OCI-LY3 (cell line): Measurements from ENCODE around the gene RNASEH1.

ENCODE experiments used
- H2AFZ ChIP-seq: fragments of 200-600, 300-600 bp; shearing (Covaris generic); 2 replicates; pipeline ENCODE4 v1.6.0; 2014; ENCODE audit warnings: antibody characterized with exemption, low read depth, low read length
- H3K27ac ChIP-seq: fragments of 200-600, 300-600 bp; sonication (generic); 2 replicates; pipeline ENCODE4 v1.5.1; 2014; ENCODE audit warnings: mild to moderate bottlenecking, low read length, moderate library complexity, mixed read lengths
- H3K27me3 ChIP-seq: fragments of 200-600, 300-600 bp; sonication (generic); 2 replicates; pipeline ENCODE4 v1.6.1; 2014; ENCODE audit warnings: low read depth, low read length, mixed read lengths
- H3K36me3 ChIP-seq: fragments of 200-600, 300-600 bp; sonication (generic); replicated peaks from 2 replicates; pipeline ENCODE3; 2014; ENCODE audit warnings: low read depth, low read length, mixed read lengths
- H3K4me1 ChIP-seq: fragments of 300-600, 200-600 bp; sonication (generic); 2 replicates; pipeline ENCODE4 v1.6.1; 2014; ENCODE audit warnings: low read length, mixed read lengths
- H3K4me2 ChIP-seq: fragments of 200-600, 300-600 bp; sonication (generic); 2 replicates; pipeline ENCODE4 v1.6.1; 2014; ENCODE audit warnings: low read length, mixed read lengths
- H3K4me3 ChIP-seq: fragments of 300-600, 200-600 bp; sonication (generic); 2 replicates; pipeline ENCODE4 v1.5.1; 2014; ENCODE audit warnings: antibody characterized with exemption, mild to moderate bottlenecking, low read length, moderate library complexity
- H3K79me2 ChIP-seq: fragments of 300-600, 200-600 bp; shearing (Covaris generic); 2 replicates; pipeline ENCODE4 v1.6.1; 2014; ENCODE audit warnings: mild to moderate bottlenecking, low read length, mixed read lengths
- H3K9ac ChIP-seq: fragments of 300-600, 200-600 bp; shearing (Covaris generic); 2 replicates; pipeline ENCODE4 v1.6.0; 2014; ENCODE audit warnings: mild to moderate bottlenecking, low read length, moderate library complexity
- H3K9me3 ChIP-seq: fragments of 200-600, 300-600 bp; shearing (Covaris generic); 2 replicates; pipeline ENCODE4 v1.6.1; 2014; ENCODE audit warnings: low read length, mixed read lengths; ENCODE audit not compliant: insufficient read depth
- H4K20me1 ChIP-seq: fragments of 200-600, 300-600 bp; sonication (generic); 2 replicates; pipeline ENCODE4 v1.6.1; 2016; ENCODE audit warnings: low read length, mixed read lengths; ENCODE audit not compliant: insufficient read depth
- EZH2phosphoT487 ChIP-seq: fragments of 200-600 bp; shearing (Covaris generic); IDR thresholded peaks from 2 replicates; pipeline ENCODE4 v1.6.1; 2018; ENCODE audit warnings: antibody characterized with exemption, mixed run types, low read depth
- TF ChIP-seq, protein P1 (sequence below): fragments of 200-600, 300-600 bp; sonication (generic); IDR thresholded peaks from 2 replicates; pipeline ENCODE4 v1.5.1; 2014; ENCODE audit warnings: antibody characterized with exemption, low read length, low read depth

RNASEH1 gene

DNA sequence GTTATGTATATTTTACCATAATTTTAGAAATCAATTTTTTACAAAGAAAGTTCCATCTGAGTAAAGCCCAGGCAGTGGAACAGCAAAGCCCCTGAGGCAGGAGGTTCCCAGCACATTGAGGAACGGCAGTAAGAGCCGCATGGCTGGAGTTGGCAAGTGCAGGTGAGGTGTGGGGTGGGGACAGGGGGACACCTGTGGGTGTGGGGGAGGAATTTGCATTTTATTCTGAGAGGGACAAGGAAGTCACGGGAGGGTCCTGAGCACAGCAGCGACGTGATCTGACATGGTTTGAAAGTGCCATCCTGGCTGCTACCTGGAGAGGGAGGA, 22.7 kb downstream of the RNASEH1 start:
- Histone ChIP-seq H3K9me3 (no peaks in the 10 kb centered on the region), H3K4me3 (no peak overlapping the region), H3K27me3 (no peaks in the 10 kb centered on the region), H2AFZ (no peak overlapping the region), H4K20me1 (no peaks in the 10 kb centered on the region), H3K9ac (no peak overlapping the region), H3K36me3 (peaks cover 24% of the 10 kb centered on the region), H3K4me1 (no peaks in the 10 kb centered on the region), H3K4me2 (no peak overlapping the region), H3K27ac (no peak overlapping the region), H3K79me2 (no peaks in the 10 kb centered on the region)
- TF ChIP-seq, protein P1, sequence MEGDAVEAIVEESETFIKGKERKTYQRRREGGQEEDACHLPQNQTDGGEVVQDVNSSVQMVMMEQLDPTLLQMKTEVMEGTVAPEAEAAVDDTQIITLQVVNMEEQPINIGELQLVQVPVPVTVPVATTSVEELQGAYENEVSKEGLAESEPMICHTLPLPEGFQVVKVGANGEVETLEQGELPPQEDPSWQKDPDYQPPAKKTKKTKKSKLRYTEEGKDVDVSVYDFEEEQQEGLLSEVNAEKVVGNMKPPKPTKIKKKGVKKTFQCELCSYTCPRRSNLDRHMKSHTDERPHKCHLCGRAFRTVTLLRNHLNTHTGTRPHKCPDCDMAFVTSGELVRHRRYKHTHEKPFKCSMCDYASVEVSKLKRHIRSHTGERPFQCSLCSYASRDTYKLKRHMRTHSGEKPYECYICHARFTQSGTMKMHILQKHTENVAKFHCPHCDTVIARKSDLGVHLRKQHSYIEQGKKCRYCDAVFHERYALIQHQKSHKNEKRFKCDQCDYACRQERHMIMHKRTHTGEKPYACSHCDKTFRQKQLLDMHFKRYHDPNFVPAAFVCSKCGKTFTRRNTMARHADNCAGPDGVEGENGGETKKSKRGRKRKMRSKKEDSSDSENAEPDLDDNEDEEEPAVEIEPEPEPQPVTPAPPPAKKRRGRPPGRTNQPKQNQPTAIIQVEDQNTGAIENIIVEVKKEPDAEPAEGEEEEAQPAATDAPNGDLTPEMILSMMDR = no peak
- TF ChIP-seq EZH2phosphoT487 = no peak

DNA sequence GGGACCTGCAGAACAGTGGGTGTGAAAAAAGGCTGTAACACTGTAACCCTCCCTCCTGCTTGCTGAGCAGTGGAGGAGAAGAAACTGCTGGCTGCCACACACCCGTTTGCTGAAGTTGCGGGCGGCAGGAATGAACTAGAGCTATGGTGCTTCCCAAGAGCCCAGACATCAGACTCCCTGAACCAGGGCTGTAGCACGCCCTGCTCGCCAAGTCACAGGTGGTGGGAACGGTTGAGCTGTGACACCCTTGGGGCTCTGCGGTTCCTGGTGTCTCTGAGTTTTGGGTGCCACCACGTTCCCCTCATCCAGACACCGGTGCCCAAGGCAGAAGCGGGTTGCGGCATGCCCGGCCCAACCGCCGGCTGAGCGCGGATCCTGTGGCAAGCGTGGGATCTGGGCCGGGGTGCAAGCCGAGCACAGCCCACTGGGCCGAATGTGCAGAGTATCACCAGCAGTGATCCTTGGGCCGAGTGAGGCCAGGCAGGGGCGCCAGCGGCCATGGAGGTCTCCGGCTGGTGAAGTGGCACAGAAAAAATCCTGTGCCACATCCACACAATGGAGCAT, 23.8 kb downstream of the RNASEH1 start:
- H3K4me3 ChIP-seq = no peak overlapping the region
- no peak overlapping the region for H3K27ac ChIP-seq
- H3K27me3 ChIP-seq = no peaks in the 10 kb centered on the region
- no peak overlapping the region for H3K9ac ChIP-seq
- no peaks in the 10 kb centered on the region for H4K20me1 ChIP-seq
- no peaks in the 10 kb centered on the region for H3K4me1 ChIP-seq
- H3K9me3 ChIP-seq = no peaks in the 10 kb centered on the region
- H3K36me3 ChIP-seq = peaks cover 20% of the 10 kb centered on the region
- no peaks in the 10 kb centered on the region for H3K79me2 ChIP-seq
- TF ChIP-seq, protein P1 = no peak
- TF ChIP-seq EZH2phosphoT487 = no peak
- no peak overlapping the region for H2AFZ ChIP-seq
- no peak overlapping the region for H3K4me2 ChIP-seq

GRCh38 chr2:3533836-3534235, 24.3 kb downstream of the RNASEH1 start:
- H3K4me2 ChIP-seq = no peak overlapping the region
- H3K9ac ChIP-seq = no peak overlapping the region
- no peaks in the 10 kb centered on the region for H3K9me3 ChIP-seq
- peaks cover 15% of the 10 kb centered on the region for H3K36me3 ChIP-seq
- H2AFZ ChIP-seq = no peak overlapping the region
- no peak overlapping the region for H3K27ac ChIP-seq
- H3K4me3 ChIP-seq = no peak overlapping the region
- no peaks in the 10 kb centered on the region for H3K4me1 ChIP-seq
- no peaks in the 10 kb centered on the region for H4K20me1 ChIP-seq
- no peaks in the 10 kb centered on the region for H3K27me3 ChIP-seq
- H3K79me2 ChIP-seq = no peaks in the 10 kb centered on the region
- no peak for TF ChIP-seq EZH2phosphoT487
- TF ChIP-seq, protein P1 = no peak

- no peaks in the 10 kb centered on the region for H3K9me3 ChIP-seq
- TF ChIP-seq, protein P1 = no peak
- no peak for TF ChIP-seq EZH2phosphoT487
- no peak overlapping the region for H3K9ac ChIP-seq
- peaks cover 14% of the 10 kb centered on the region for H3K36me3 ChIP-seq
- H3K4me3 ChIP-seq = no peak overlapping the region
- H3K4me1 ChIP-seq = no peaks in the 10 kb centered on the region
- no peaks in the 10 kb centered on the region for H3K79me2 ChIP-seq
- no peak overlapping the region for H3K27ac ChIP-seq
- H3K4me2 ChIP-seq = no peak overlapping the region
- H3K27me3 ChIP-seq = no peaks in the 10 kb centered on the region
- H4K20me1 ChIP-seq = no peaks in the 10 kb centered on the region
- no peak overlapping the region for H2AFZ ChIP-seq
Observed at GRCh38 chr2:3532941-3533340, 25.2 kb downstream of the RNASEH1 start.
